Measurements from ENCODE around the gene PAOX. TPM values are rescaled to one million over a fixed set of nuclear protein-coding genes. Genes with fewer than 3 reads are reported as not detected.

The PAOX gene
- total and polyA plus RNA-seq, 2 of the 13 experiments (the other 11 are each of a cell fraction or from before 2014, with no cell fraction given): 0.49 to 0.77 TPM

DNA sequence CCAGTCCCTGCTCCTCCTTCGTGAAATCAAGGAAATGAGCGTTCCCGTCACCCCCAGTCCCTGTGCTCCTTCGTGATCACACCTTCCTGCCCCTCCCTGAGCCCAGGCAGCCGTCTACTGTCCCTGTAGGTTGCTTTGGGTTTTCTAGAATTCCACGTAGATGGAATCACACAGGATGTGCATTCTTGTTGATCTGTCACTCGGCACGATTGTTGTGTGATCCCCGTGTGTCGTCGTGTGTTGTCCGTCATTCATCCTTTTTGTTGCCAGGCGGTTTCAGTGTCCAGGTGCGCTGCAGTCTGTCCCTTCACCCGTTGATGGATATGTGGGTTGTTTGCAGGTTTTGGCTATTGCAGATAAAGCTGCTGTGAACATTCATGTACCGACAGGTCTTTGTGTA, 24.3 kb downstream of the PAOX start:
- H3K4me2 ChIP-seq (ENCODE audit: low read depth, low read length): no peak overlapping the region
- ChIA-PET CTCF (ENCODE audit: low intra/inter-chr PET ratio, low total read pairs) (no interaction called here), POLR2A (no interaction called here)
- TF ChIP-seq SMYD3 (CRISPR knock-in tag; IDR thresholded peaks at IDR 0.05) (no peak), HOXD1 (CRISPR knock-in tag; IDR thresholded peaks at IDR 0.05) (no peak), HNRNPUL1 (IDR thresholded peaks at IDR 0.05; ENCODE audit: low read depth, low read length) (no peak)
- TF ChIP-seq, protein P1, sequence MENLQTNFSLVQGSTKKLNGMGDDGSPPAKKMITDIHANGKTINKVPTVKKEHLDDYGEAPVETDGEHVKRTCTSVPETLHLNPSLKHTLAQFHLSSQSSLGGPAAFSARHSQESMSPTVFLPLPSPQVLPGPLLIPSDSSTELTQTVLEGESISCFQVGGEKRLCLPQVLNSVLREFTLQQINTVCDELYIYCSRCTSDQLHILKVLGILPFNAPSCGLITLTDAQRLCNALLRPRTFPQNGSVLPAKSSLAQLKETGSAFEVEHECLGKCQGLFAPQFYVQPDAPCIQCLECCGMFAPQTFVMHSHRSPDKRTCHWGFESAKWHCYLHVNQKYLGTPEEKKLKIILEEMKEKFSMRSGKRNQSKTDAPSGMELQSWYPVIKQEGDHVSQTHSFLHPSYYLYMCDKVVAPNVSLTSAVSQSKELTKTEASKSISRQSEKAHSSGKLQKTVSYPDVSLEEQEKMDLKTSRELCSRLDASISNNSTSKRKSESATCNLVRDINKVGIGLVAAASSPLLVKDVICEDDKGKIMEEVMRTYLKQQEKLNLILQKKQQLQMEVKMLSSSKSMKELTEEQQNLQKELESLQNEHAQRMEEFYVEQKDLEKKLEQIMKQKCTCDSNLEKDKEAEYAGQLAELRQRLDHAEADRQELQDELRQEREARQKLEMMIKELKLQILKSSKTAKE (CRISPR knock-in tag; IDR thresholded peaks at IDR 0.05; ENCODE audit: borderline replicate concordance): no peak
- H3K9ac ChIP-seq (ENCODE audit: insufficient read depth, low read depth, low read length): no peak overlapping the region
- no peaks in the 10 kb centered on the region for H4K20me1 ChIP-seq (ENCODE audit: insufficient read depth, low read length)
- H3K9me3 ChIP-seq (ENCODE audit: low read length): no peaks in the 10 kb centered on the region
- 90% methylated on average over 16 of the region's 16 CpGs for WGBS (ENCODE audit: low lambda C conversion rate)
- ATAC-seq: no peak
- no peaks in the 10 kb centered on the region for H3K27me3 ChIP-seq (ENCODE audit: control insufficient read depth in 1 of 2, insufficient read depth in 2 of 2, low read length in 2 of 2)
- H3K79me2 ChIP-seq (ENCODE audit: insufficient read depth, low read length): peaks cover 21% of the 10 kb centered on the region
- FAIRE-seq: no peak
- no peak overlapping the region for H2AFZ ChIP-seq (ENCODE audit: low read length)
- H3K27ac ChIP-seq (ENCODE audit: extremely low read length, insufficient read depth, low read length): no peak overlapping the region
- in situ Hi-C loops (cut with HindIII; ENCODE audit: extremely low pct_ligation_motif_present, low pct_unique_long_range_greater_than_20kb) (no loop called here), intact Hi-C loops (cut with micrococcal nuclease; ENCODE audit: unreplicated experiment) (no loop called here)
- no peak for DNase-seq (ENCODE audit: low spot score)
- H3K36me3 ChIP-seq (replicated peaks in 1 of 2; ENCODE audit: control insufficient read depth in 1 of 2, insufficient read depth in 2 of 2, low read length in 2 of 2): peaks cover 11 to 52% of the 10 kb centered on the region in 2 experiments; a peak in 4 of 5 replicates
- H3K4me3 ChIP-seq (replicated peaks in 1 of 3; ENCODE audit: insufficient read depth in 1 of 3, low read depth in 2 of 3, low read length in 3 of 3): no peak overlapping the region
- no TSS peak for BruUV-seq (replicated peaks)
- no peaks in the 10 kb centered on the region for H3K4me1 ChIP-seq (ENCODE audit: insufficient read depth, low read length)

DNA sequence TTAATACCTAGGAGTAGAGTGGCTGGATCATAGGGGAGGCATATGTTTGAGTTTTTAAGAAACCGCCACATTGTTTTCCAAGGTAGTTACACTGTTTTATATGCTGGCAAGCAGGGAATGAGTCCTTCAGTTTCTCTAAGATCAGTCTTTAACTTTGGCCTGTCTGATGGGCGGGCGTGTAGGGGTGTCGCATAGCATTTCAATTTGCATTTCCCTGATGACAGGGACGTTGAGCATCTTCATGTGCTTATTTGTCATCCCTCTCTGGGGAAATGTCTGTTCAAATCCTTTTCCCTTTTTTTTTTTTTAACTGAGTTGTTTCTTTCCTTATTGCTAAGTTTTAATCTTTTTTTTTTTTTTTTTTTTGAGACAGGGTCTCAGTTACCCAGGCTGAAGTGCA, 24.7 kb downstream of the PAOX start:
- H3K79me2 ChIP-seq (ENCODE audit: insufficient read depth, low read length): peaks cover 26% of the 10 kb centered on the region
- H3K4me3 ChIP-seq (replicated peaks in 1 of 3; ENCODE audit: insufficient read depth in 1 of 3, low read depth in 2 of 3, low read length in 3 of 3): no peak overlapping the region
- H3K27ac ChIP-seq (ENCODE audit: extremely low read length, insufficient read depth, low read length): no peak overlapping the region
- H3K27me3 ChIP-seq (ENCODE audit: control insufficient read depth in 1 of 2, insufficient read depth in 2 of 2, low read length in 2 of 2): no peaks in the 10 kb centered on the region
- DNase-seq (ENCODE audit: low spot score) (no peak), ATAC-seq (no peak), FAIRE-seq (no peak)
- no peak for TF ChIP-seq MAF1 (CRISPR knock-in tag; IDR thresholded peaks at IDR 0.05; ENCODE audit: borderline replicate concordance)
- TF ChIP-seq HCFC1 (IDR thresholded peaks at IDR 0.05; ENCODE audit: low read depth, low read length): no peak
- no peak for TF ChIP-seq EP300 (IDR thresholded peaks at IDR 0.05; ENCODE audit: low read depth in 2 of 2, low read length in 2 of 2)
- no peak for TF ChIP-seq EP300 (CRISPR knock-in tag; IDR thresholded peaks at IDR 0.05; ENCODE audit: borderline replicate concordance)
- in situ Hi-C loops (cut with HindIII; ENCODE audit: extremely low pct_ligation_motif_present, low pct_unique_long_range_greater_than_20kb): no loop called here
- intact Hi-C loops (cut with micrococcal nuclease; ENCODE audit: unreplicated experiment): no loop called here
- H3K4me2 ChIP-seq (ENCODE audit: low read depth, low read length): no peak overlapping the region
- H3K9ac ChIP-seq (ENCODE audit: insufficient read depth, low read depth, low read length): no peak overlapping the region
- H3K36me3 ChIP-seq (replicated peaks in 1 of 2; ENCODE audit: control insufficient read depth in 1 of 2, insufficient read depth in 2 of 2, low read length in 2 of 2): peaks cover 11 to 52% of the 10 kb centered on the region in 2 experiments; a peak in 4 of 5 replicates
- POLR2A ChIA-PET: no interaction called here
- no peaks in the 10 kb centered on the region for H3K4me1 ChIP-seq (ENCODE audit: insufficient read depth, low read length)
- CTCF ChIA-PET (ENCODE audit: low intra/inter-chr PET ratio, low total read pairs): no interaction called here
- no peaks in the 10 kb centered on the region for H4K20me1 ChIP-seq (ENCODE audit: insufficient read depth, low read length)
- 97% methylated on average over 5 of the region's 5 CpGs for WGBS (ENCODE audit: low lambda C conversion rate)
- no peak overlapping the region for H2AFZ ChIP-seq (ENCODE audit: low read length)
- no peaks in the 10 kb centered on the region for H3K9me3 ChIP-seq (ENCODE audit: low read length)
- no TSS peak for BruUV-seq (replicated peaks)

Measured in HepG2 (cell line).